ENCODE results near the gene ASB3. TPM values are rescaled to one million over a fixed set of nuclear protein-coding genes. Genes with fewer than 3 reads are reported as not detected.
"Not testable (repeated sequence)": the region's sequence is repeated elsewhere in the genome, so short reads cannot be mapped to it uniquely, and the experiment has no call there.

The ASB3 gene, protein sequence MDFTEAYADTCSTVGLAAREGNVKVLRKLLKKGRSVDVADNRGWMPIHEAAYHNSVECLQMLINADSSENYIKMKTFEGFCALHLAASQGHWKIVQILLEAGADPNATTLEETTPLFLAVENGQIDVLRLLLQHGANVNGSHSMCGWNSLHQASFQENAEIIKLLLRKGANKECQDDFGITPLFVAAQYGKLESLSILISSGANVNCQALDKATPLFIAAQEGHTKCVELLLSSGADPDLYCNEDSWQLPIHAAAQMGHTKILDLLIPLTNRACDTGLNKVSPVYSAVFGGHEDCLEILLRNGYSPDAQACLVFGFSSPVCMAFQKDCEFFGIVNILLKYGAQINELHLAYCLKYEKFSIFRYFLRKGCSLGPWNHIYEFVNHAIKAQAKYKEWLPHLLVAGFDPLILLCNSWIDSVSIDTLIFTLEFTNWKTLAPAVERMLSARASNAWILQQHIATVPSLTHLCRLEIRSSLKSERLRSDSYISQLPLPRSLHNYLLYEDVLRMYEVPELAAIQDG
- total RNA-seq, result 16.6 and 21.2 TPM in 2 replicates

DNA sequence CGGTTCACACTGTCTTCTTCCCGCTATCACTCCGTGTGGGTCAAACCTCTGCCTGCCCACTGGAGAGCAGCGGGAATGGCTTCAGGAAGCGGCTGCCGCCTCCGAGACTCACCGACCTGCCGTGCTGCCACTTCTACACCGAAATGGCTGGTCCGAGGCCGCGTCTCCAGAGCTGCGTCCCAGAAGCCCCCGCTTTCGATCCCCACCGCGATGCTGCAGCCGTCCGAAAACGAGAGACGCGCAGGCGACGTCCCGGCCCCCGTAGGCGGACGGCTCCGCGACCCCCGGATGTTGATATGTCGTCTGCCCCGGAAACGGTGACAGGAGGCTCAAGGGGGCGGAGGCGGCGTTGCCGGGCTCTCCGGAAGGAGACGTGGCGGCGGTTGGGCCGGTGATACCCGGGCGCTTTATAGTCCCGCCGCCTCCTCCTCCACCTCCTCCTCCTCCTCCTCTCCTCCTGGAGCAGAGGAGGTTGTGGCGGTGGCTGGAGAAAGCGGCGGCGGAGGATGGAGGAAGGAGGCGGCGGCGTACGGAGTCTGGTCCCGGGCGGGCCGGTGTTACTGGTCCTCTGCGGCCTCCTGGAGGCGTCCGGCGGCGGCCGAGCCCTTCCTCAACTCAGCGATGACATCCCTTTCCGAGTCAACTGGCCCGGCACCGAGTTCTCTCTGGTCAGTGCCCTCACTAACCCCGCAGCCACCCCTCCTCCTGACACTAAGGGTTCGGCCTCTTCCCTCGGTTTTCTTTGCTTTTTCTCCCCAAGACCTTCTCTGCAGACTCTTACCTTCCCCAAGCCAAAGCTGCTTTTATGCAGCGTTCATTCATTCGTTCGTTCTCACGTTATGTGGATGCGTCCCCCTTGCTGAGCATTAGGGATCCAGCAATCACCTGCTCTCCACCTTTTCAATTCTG lies at the start of gene ASB3, which contains the start of gene ERLEC1:
Gene ASB3, minus strand, starts transcription at position 249 of the 909 bp plus-strand sequence. CDS start 21,381 bp downstream, outside the sequence.
Gene ERLEC1, plus strand, starts transcription at position 340 of the 909 bp plus-strand sequence. Its CDS starts 167 bp downstream, at position 507.
- peak; percentile 87 to 89 for DNase-seq (ENCODE audit: low read depth in 2 of 2)

- DNase-seq (ENCODE audit: low read depth in 2 of 2), result not testable (repeated sequence)
Measured at GRCh38 chr2:53829980-53830290, 43.2 kb upstream of the ASB3 start.

DNA sequence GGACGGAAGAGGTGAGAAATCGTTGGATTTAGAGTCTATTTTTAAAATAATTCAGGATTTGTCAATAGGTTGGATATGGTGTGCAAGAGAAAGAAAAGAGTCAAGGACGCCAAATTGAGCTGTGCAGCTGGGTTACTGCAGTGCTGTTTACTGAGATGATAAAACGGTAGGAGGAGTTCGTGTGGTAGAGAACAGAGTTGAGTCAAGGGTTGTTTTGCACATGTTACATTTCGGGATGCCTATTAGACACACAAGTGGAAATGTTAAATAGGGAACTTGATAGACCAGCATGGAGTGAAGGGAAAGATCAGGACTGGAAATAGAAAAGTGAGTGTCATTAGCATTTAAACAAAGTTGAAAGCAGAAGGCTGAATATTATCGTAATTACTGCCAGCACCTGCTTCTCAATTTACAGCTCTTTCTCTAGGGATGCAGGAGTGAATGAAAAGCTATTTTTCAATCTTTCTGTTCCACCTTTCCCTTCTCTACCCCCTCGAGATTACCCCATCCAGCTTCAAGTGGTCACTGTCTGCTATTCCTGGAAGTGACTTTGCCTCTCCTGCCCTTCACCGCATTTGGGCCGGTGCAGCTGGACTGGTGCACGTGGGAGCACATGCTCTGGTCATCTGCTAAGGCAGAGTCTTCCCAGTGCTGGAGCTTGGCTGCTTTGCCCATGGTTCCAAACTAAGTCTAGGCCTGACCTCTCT lies 42.7 kb upstream of the ASB3 start:
- no peak for DNase-seq (ENCODE audit: low read depth in 2 of 2)

DNA sequence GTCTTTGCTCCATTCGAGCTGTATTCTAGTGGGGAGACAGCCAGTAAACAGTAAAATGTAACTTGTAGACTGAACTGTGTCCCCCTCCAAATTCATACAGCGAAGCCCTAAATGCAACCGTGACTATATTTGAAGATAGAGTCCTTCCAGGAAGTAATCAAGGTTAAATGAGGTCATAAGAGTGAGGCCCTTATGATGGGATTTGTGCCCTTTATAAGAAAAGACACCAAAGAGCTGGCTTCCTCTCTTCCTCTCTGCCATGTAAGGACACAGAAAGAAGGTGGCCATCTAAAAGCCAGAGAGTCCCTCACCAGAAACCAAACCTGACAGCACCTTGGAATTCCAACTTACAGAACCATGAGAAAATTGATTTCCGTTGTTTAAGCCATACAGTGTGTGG lies 41.6 kb upstream of the ASB3 start:
- DNase-seq (ENCODE audit: low read depth in 2 of 2), result no peak

DNA sequence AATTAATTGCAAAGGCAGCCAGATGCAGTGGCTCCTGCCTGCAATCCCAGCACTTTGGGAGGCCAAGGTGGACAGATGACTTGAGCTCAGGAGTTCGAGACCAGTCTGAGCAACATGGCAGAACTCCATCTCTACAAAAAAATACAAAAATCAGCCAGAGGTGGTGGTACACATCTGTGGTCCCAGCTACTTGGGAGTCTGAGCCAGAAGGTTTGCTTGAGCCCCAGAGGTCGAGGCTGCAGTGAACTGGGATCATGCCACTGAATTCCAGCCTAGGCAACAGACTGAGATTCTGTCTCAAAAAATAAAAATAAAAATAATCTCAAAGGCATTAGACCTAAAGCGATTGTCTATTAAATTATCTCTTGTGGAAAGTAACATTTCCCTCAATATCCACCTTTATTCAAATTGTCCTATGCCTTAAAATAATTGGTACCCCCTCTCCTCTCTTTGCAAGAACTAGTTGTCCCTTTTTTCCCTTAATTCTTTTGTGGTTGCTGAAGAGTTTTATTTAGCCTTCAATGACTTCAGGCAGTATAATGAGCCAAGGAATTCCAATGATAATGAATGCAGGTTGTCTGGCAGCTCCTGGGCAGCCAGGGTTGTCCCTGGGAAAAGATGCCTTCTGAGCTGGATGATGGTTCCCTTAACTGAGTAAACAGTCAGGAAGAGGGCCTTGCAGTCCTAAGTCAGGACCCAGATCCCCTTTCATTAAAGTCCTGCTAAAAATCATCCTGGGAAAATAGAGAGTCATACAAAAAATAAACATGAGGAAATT lies 40.8 kb upstream of the ASB3 start:
- DNase-seq (ENCODE audit: low read depth in 2 of 2), result no peak

GRCh38 chr2:53826587-53827397 lies 40.0 kb upstream of the ASB3 start:
- DNase-seq (ENCODE audit: low read depth in 2 of 2), result no peak

DNA sequence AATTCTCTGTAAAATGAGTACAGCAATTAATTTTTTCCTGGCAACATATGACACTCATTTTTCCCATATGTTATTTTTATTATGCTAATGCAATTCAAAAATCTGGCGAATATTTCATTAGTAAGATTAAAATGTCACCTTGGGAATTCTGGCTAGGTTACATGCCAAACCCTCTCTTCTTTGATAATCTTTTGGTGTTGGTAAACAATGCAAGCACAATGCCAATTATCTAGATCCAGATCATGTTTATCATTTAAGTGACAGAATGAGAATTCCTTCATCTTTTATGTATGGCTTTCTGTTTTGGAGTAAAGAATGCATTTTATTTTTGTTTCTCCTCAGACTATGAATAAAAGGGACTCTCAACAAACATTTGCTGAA lies 39.3 kb upstream of the ASB3 start:
- DNase-seq (ENCODE audit: low read depth in 2 of 2), result no peak

- peak in 1 of 2 donors; percentile 5 for DNase-seq (ENCODE audit: low read depth in 2 of 2)
Measured at GRCh38 chr2:53823639-53824038, 36.9 kb upstream of the ASB3 start.

DNA sequence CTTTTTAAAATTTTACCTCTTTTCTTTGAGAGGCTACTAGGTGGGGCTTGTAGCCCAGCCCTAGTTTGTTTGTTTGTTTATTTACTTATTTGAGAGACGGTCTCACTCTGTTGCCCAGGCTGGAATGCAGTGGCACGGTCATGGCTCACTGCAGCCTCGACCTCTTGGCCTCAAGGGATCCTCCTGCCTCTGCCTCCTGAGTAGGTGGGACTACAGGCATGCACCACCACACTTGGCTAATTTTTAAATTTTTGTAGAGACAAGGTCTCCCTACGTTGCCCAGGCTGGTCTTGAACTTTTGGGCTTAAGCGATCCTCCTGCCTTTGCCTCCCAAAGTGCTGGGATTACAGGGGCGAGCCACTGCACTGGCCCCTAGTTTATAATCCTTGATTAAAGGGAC lies 35.1 kb upstream of the ASB3 start:
- no peak for DNase-seq (ENCODE audit: low read depth in 2 of 2)

DNA sequence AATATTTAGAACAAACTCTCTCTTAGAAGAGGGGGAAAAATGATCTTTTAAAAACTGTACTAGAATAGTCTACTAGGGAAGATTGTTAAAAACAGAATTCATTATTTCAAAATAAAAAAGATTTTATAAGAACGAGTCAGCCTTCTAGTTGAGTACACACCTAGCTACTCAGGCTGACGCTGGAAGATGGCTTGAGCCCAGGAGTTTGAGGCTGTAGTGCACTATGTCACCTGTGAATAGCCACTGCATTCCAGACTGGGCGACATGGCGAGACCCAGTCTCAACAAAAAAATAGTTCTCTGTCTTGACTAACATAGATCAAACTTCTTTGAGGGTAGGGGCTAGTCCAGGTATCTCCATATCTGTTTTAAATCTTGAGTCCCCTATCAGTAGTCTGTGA lies 34.0 kb upstream of the ASB3 start:
- DNase-seq (ENCODE audit: low read depth in 2 of 2), result no peak

DNA sequence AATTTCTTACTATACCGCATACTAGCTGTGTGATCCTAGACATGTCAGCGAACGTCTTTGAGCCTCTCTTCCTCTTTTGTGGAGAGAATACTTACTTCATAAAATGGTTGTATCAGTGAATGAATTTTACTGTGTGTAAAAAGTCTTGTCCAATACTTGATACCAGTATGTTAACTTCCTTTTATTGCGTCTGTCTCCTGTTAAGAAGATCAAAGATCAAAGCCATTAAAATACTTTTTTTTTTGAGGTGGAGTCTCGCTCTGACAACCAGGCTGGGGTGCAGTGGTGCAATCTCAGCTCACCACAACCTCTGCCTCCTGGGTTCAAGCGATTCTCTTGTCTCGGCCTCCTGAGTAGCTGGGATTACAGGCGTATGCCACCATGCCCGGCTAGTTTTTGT lies 33.3 kb upstream of the ASB3 start:
- DNase-seq (ENCODE audit: low read depth in 2 of 2), result no peak

DNA sequence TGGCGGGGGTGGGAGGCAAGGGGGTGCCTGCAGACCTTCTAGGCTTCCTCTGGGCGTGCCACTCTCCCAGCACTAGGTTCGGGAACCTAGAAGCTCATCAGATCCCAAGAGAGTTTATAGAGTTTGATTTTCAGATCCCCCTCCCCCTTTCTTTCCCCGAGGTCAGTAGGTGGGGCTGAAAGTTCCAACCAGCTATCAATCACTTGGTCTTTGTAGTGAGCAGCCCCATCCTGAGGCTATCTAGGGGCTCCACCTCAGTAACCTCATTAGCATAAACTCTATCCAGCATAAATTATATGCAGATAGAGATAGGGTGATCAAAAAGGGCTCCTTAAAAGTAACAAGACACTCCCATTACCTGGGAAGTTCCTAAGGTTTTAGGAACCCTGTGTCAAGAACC lies 32.9 kb upstream of the ASB3 start:
- DNase-seq (ENCODE audit: low read depth in 2 of 2), result no peak

DNA sequence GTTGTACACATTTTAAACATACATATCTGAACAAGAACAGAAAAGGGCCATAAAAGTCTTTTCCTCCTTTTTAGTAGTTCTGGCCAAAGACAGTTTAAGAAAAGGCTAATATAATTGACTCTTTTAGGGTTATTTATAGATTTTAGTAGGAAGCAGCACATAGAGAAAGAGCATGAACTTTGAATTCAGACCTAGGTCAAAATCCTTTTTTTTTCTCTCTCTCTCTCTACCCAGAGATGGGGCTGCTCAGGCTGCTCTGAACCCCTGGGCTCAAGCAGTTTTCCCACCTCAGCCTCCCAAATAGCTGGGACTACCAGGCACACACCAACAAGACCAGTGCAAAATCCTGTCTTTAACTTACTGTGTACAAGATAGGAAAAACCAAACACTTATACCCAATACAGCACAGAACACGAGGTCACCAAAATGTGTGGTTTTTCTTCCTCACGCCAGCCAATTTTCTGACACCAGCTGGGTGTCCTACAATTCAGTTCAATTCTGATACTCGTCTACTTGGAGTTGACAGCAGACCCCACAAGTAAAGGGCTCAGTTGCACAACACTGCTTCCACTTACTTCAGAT lies 32.2 kb upstream of the ASB3 start:
- no peak for DNase-seq (ENCODE audit: low read depth in 2 of 2)

GRCh38 chr2:53813151-53813550 lies 26.4 kb upstream of the ASB3 start:
- DNase-seq (ENCODE audit: low read depth in 2 of 2), result no peak

- no peak for DNase-seq (ENCODE audit: low read depth in 2 of 2)
Measured at GRCh38 chr2:53811601-53812000, 24.8 kb upstream of the ASB3 start.

GRCh38 chr2:53802617-53803151 lies 15.9 kb upstream of the ASB3 start:
- DNase-seq (ENCODE audit: low read depth in 2 of 2), result peak in 1 of 2 donors; percentile 19

DNA sequence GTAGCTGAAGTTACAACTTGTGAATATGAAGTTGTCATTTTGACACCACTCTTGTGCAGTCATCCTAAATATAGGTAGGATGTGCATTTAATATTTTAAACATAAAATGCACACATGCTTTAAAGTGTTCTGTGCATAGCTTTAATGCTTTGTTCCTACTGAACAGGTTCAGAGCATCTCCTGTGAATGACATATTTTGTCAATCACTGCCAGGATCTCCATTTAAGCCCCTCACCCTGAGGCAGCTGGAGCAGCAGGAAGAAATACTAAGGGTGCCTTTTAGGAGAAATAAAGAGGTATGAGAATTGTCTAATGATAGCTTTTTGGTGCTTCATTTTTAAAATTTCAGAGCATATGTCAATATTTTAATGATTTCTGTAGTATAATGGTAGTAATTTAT lies 14.8 kb upstream of the ASB3 start:
- DNase-seq (ENCODE audit: low read depth in 2 of 2), result no peak

DNA sequence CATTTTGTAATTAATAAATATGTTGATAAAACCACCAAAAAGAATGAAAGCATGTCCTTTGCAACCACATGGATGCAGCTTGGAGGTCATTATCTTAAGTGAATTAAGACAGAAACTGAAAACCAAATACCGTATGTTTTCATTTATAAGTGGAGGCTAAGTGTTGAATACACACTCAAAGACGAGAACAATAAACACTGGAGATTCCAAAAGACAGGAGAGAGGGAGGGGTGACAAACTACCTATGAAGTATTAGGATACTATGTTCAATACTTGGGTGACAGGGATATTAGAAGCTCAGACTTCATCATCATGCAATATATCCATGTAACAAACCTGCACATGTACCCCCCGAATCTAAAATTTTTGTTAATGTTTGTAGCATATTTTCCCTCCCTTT lies 7.1 kb upstream of the ASB3 start:
- DNase-seq (ENCODE audit: low read depth in 2 of 2), result no peak

DNA sequence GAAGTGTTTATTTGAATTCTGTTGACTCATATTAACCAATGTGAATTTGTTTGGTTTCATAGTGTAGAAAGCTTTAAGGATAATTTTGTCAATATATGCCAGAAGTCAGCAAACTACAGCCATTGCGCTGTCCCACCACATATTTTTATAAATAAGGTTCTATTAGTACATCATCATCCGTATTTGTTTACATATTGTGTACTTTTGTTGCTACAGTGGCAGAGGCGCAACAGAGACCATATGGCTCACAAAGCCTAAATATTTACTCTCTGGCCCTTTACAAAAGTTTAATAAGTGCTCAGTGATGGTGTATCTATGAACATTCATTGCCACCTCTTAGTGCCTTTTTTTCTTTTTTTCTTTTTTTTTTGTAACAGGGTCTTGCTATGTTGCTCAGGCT lies 6.5 kb upstream of the ASB3 start:
- DNase-seq (ENCODE audit: low read depth in 2 of 2), result no peak

Measured in lung microvascular endothelial cell (primary cell).